ENCODE measurements around the gene KCP.
"Not testable (repeated sequence)": the region's sequence is repeated elsewhere in the genome, so short reads cannot be mapped to it uniquely, and the experiment has no call there.

Gene KCP

GRCh38 chr7:128919881-128920799 lies 9.6 kb upstream of the KCP start:
- DNase-seq = no peak

GRCh38 chr7:128919241-128919640 lies 8.7 kb upstream of the KCP start:
- no peak for DNase-seq

- DNase-seq = no peak
These were observed 7.6 kb upstream of the KCP start for GRCh38 chr7:128918016-128918665.

- DNase-seq = no peak
These were observed 6.6 kb upstream of the KCP start for GRCh38 chr7:128917122-128917521.

- no peak for DNase-seq
These were observed 6.1 kb upstream of the KCP start for GRCh38 chr7:128916643-128916915.

- no peak for DNase-seq
These were observed 5.5 kb upstream of the KCP start for GRCh38 chr7:128915841-128916642.

GRCh38 chr7:128915271-128915819 lies 4.8 kb upstream of the KCP start:
- DNase-seq = no peak

GRCh38 chr7:128914566-128915151 lies 4.2 kb upstream of the KCP start:
- DNase-seq = no peak

- no peak for DNase-seq
These were observed 3.5 kb upstream of the KCP start for GRCh38 chr7:128913870-128914565.

- DNase-seq = not testable (repeated sequence)
These were observed 2.4 kb upstream of the KCP start for GRCh38 chr7:128912709-128913495.

GRCh38 chr7:128912281-128912680 lies 1.8 kb upstream of the KCP start:
- no peak for DNase-seq

- DNase-seq = no peak
These were observed 1.0 kb upstream of the KCP start for GRCh38 chr7:128911423-128912031.

- DNase-seq = no peak
These were observed 612 bp downstream of the KCP start for GRCh38 chr7:128909625-128910568.

- DNase-seq = no peak
These were observed 1.5 kb downstream of the KCP start for GRCh38 chr7:128908750-128909624.

- no peak for DNase-seq
These were observed 3.5 kb downstream of the KCP start for GRCh38 chr7:128906766-128907559.

- DNase-seq = no peak
These were observed 4.3 kb downstream of the KCP start for GRCh38 chr7:128906001-128906765.
